GM23248 (cell line): ENCODE measurements around the gene CLSTN2.

Experiments
- EZH2 ChIP-seq: fragments of 200-600 bp; sonication (generic); IDR thresholded peaks from 2 replicates; pipeline ENCODE4 v1.6.1; 2018; ENCODE audit warnings: antibody characterized with exemption, mild to moderate bottlenecking; ENCODE audit not compliant: insufficient read depth, poor library complexity, severe bottlenecking
- EZH2phosphoT487 ChIP-seq: fragments of 200-600 bp; sonication (generic); IDR thresholded peaks from 2 replicates; pipeline ENCODE4 v1.6.1; 2018; ENCODE audit warnings: antibody characterized with exemption, moderate library complexity, mild to moderate bottlenecking, low read depth; ENCODE audit not compliant: insufficient read depth

- TF ChIP-seq EZH2 (no peak), EZH2phosphoT487 (no peak)
These were observed 229.2 kb downstream of the CLSTN2 start for GRCh38 chr3:140164156-140164555.
